Stomach (tissue), 4 donors: ENCODE results near the gene HTR3D.
"Not testable (repeated sequence)": the region's sequence is repeated elsewhere in the genome, so short reads cannot be mapped to it uniquely, and the experiment has no call there.

Experiments used
- CTCF ChIP-seq, 7 experiments: fragments of 450-650 bp in 4 of 7; fragments of 200-600 bp in 3 of 7; sonication (generic) in 3 of 7; IDR thresholded peaks; one replicate each; pipeline ENCODE4 v1.5.1; 2016 to 2019; ENCODE audit warnings: antibody characterized with exemption in 7 of 7, control low read depth in 2 of 7, mild to moderate bottlenecking in 1 of 7
- EP300 ChIP-seq: sonication (generic); formaldehyde crosslinking; IDR thresholded peaks from one replicate; pipeline ENCODE4 v1.6.1; 2017; ENCODE audit warnings: antibody characterized with exemption
- POLR2A ChIP-seq, 4 donors: fragments of 450-650 bp; IDR thresholded peaks; one replicate each; pipeline ENCODE4 v1.6.1; 2016; ENCODE audit warnings: antibody characterized with exemption in 4 of 4, control low read depth in 2 of 4, mild to moderate bottlenecking in 1 of 4, moderate library complexity in 1 of 4
- POLR2AphosphoS5 ChIP-seq, 3 donors: sonication (generic); formaldehyde crosslinking; IDR thresholded peaks; one replicate each; pipeline ENCODE4 v1.6.1; 2016; ENCODE audit warnings: antibody characterized with exemption in 3 of 3

GRCh38 chr3:184038307-184038706 is 6.8 kb downstream of the HTR3D start:
- not testable (repeated sequence) for TF ChIP-seq POLR2A (IDR thresholded peaks at IDR 0.05); CTCF (IDR thresholded peaks at IDR 0.05); POLR2AphosphoS5 (IDR thresholded peaks at IDR 0.05); EP300
